HCT116 (cell line): ENCODE data around the gene CDH13. TPM values are rescaled to one million over a fixed set of nuclear protein-coding genes. Genes with fewer than 3 reads are reported as not detected.

Source experiments
- ATAC-seq: fragments of 200-7000 bp; cut with Tn5 transposase; 2 replicates; pipeline ENCODE4 v1.9.1; 2020; ENCODE audit warnings: mild to moderate bottlenecking, moderate library complexity
- BruUV-seq: library from RNA; stranded (reverse); fragments of 400-500 nt; replicated peaks from 2 replicates; lab custom pipeline; 2021; lab: Mats Ljungman, UMichigan
- CTCF ChIA-PET: fragments of 300-600 bp; sonication (Branson Sonifier 250); formaldehyde crosslinking; loops from one replicate; lab custom pipeline; 2021; ENCODE audit warnings: antibody characterized with exemption; lab: Charles Lee
- POLR2A ChIA-PET: fragments of 300-600, 350-600 bp; sonication (Branson Sonifier 250); formaldehyde crosslinking; loops from one replicate; lab custom pipeline; 2021; ENCODE audit warnings: antibody characterized with exemption; lab: Charles Lee
- RAD21 ChIA-PET, 2 experiments: fragments of 300-600 bp; sonication (Branson Sonifier 250); formaldehyde crosslinking; loops; one replicate each; lab custom pipeline; 2023; ENCODE audit warnings: low total read pairs in 2 of 2; ENCODE audit not compliant: uncharacterized antibody in 2 of 2, unreplicated experiment in 2 of 2, low non-redundant PET in 1 of 2; lab: Charles Lee
- DNase-seq: peaks from one replicate; pipeline ENCODE4 v3.0.0-alpha.2; 2010; ENCODE audit warnings: low read depth, low spot score
- H2AFZ ChIP-seq: fragments of 200-600 bp; shearing (Covaris generic), sonication (generic); 2 replicates; pipeline ENCODE4 v1.6.1; 2017; ENCODE audit warnings: low read depth, mixed run types, mixed read lengths, antibody characterized with exemption, low read length; ENCODE audit not compliant: poor library complexity, severe bottlenecking
- H3K27ac ChIP-seq: 2 replicates; pipeline ENCODE4 v1.5.1; 2012; ENCODE audit warnings: low read depth, low read length
- H3K27me3 ChIP-seq: fragments of 200-600 bp; sonication (generic); 2 replicates; pipeline ENCODE4 v1.6.1; 2016; ENCODE audit warnings: mixed run types, low read length, mixed read lengths; ENCODE audit not compliant: insufficient read depth
- H3K36me3 ChIP-seq, 2 experiments: fragments of 200-500 bp in 1 of 2; fragments of 200-600 bp in 1 of 2; sonication (Bioruptor generic) in 1 of 2; sonication (generic) in 1 of 2; 2 replicates each; pipeline versions ENCODE4 v1.5.1 to v1.6.1; 2014 to 2016; ENCODE audit warnings: low read length in 2 of 2, inconsistent platforms in 1 of 2, mixed read lengths in 1 of 2, mixed run types in 1 of 2; ENCODE audit not compliant: insufficient read depth in 2 of 2, control insufficient read depth in 1 of 2
- H3K4me1 ChIP-seq, 2 experiments: fragments of 200-600 bp in 1 of 2; sonication (generic) in 1 of 2; 2 replicates each; pipeline versions ENCODE4 v1.5.1 to v1.6.1; 2012 to 2017; ENCODE audit warnings: low read length in 2 of 2, inconsistent platforms in 1 of 2, mild to moderate bottlenecking in 1 of 2, mixed read lengths in 1 of 2, mixed run types in 1 of 2, moderate library complexity in 1 of 2; ENCODE audit not compliant: insufficient read depth in 2 of 2, control insufficient read depth in 1 of 2
- H3K4me2 ChIP-seq: fragments of 200-600 bp; sonication (generic); 2 replicates; pipeline ENCODE4 v1.6.1; 2017; ENCODE audit warnings: mixed run types, low read length, mixed read lengths
- H3K4me3 ChIP-seq, 2 experiments: fragments of 200-600 bp in 1 of 2; sonication (generic) in 1 of 2; replicated peaks in 1 of 2; 2 replicates each; pipeline ENCODE4 v1.5.1; 2011 to 2016; ENCODE audit warnings: low read length in 2 of 2, control low read depth in 1 of 2, low read depth in 1 of 2, mild to moderate bottlenecking in 1 of 2, mixed read lengths in 1 of 2, mixed run types in 1 of 2
- H3K79me2 ChIP-seq: fragments of 200-600 bp; sonication (generic); 2 replicates; pipeline ENCODE4 v1.6.1; 2017; ENCODE audit warnings: mild to moderate bottlenecking, mixed run types, low read length, moderate library complexity, mixed read lengths; ENCODE audit not compliant: insufficient read depth
- H3K9ac ChIP-seq: fragments of 200-600 bp; sonication (generic); 2 replicates; pipeline ENCODE4 v1.6.1; 2016; ENCODE audit warnings: low read length, mixed read lengths
- H3K9me2 ChIP-seq: fragments of 200-600 bp; sonication (generic), shearing (Covaris generic); 2 replicates; pipeline ENCODE4 v1.6.1; 2017; ENCODE audit warnings: mixed run types, mild to moderate bottlenecking, moderate library complexity; ENCODE audit not compliant: insufficient read depth
- H3K9me3 ChIP-seq, 2 experiments: fragments of 200-500 bp in 1 of 2; fragments of 200-600 bp in 1 of 2; sonication (Bioruptor generic) in 1 of 2; sonication (generic) in 1 of 2; 2 replicates each; pipeline ENCODE4 v1.6.1; 2014 to 2017; ENCODE audit warnings: low read length in 2 of 2, mixed read lengths in 2 of 2, inconsistent platforms in 1 of 2, low read depth in 1 of 2, mild to moderate bottlenecking in 1 of 2, mixed run types in 1 of 2, moderate library complexity in 1 of 2; ENCODE audit not compliant: control insufficient read depth in 1 of 2, insufficient read depth in 1 of 2
- H4K20me1 ChIP-seq: fragments of 200-600 bp; sonication (generic), shearing (Covaris generic); 2 replicates; pipeline ENCODE4 v1.6.1; 2017; ENCODE audit warnings: mixed run types, mild to moderate bottlenecking, moderate library complexity; ENCODE audit not compliant: insufficient read depth
- CBX3 ChIP-seq: IDR thresholded peaks from 2 replicates; pipeline ENCODE4 v1.6.1; 2012; ENCODE audit warnings: low read depth
- CEBPB ChIP-seq: IDR thresholded peaks from 2 replicates; pipeline ENCODE4 v1.6.1; 2012; ENCODE audit warnings: low read depth
- CTCF ChIP-seq, 3 experiments: fragments of 200-600 bp in 1 of 3; sonication (generic) in 1 of 3; IDR thresholded peaks in 2 of 3; conservative IDR thresholded peaks in 1 of 3; 2 replicates each; pipeline ENCODE4 v1.5.1; 2012 to 2017; ENCODE audit warnings: low read depth in 2 of 3, low read length in 2 of 3, antibody characterized with exemption in 1 of 3, borderline replicate concordance in 1 of 3, control low read depth in 1 of 3, mild to moderate bottlenecking in 1 of 3, mixed read lengths in 1 of 3, mixed run types in 1 of 3, moderate library complexity in 1 of 3; ENCODE audit not compliant: insufficient read depth in 1 of 3
- EGR1 ChIP-seq: IDR thresholded peaks from 2 replicates; pipeline ENCODE4 v1.6.1; 2012; ENCODE audit warnings: low read depth
- ELF1 ChIP-seq: IDR thresholded peaks from 2 replicates; pipeline ENCODE4 v1.6.1; 2012; ENCODE audit warnings: low read depth, borderline replicate concordance
- EZH2 ChIP-seq: fragments of 200-600 bp; sonication (generic); IDR thresholded peaks from 2 replicates; pipeline ENCODE4 v1.6.1; 2017; ENCODE audit warnings: antibody characterized with exemption, mixed run types
- EZH2phosphoT487 ChIP-seq: fragments of 200-600 bp; IDR thresholded peaks from 2 replicates; pipeline ENCODE4 v1.6.1; 2018; ENCODE audit warnings: antibody characterized with exemption, borderline replicate concordance
- FOSL1 ChIP-seq: IDR thresholded peaks from 2 replicates; pipeline ENCODE4 v1.6.1; 2012; ENCODE audit warnings: low read depth
- JUND ChIP-seq: IDR thresholded peaks from 2 replicates; pipeline ENCODE4 v1.6.1; 2012
- POLR2A ChIP-seq: IDR thresholded peaks from 2 replicates; pipeline ENCODE4 v1.7.0; 2011; ENCODE audit warnings: borderline replicate concordance; ENCODE audit not compliant: insufficient read depth, insufficient read length; ENCODE audit errors: extremely low read depth
- RAD21 ChIP-seq: IDR thresholded peaks from 2 replicates; pipeline ENCODE4 v1.6.1; 2012; ENCODE audit warnings: low read depth, mild to moderate bottlenecking
- SP1 ChIP-seq: IDR thresholded peaks from 2 replicates; pipeline ENCODE4 v1.6.1; 2012; ENCODE audit warnings: low read depth
- SRF ChIP-seq: IDR thresholded peaks from 2 replicates; pipeline ENCODE4 v1.6.1; 2012; ENCODE audit warnings: low read depth
- TCF7L2 ChIP-seq: IDR thresholded peaks from 2 replicates; pipeline ENCODE4 v1.7.0; 2011; ENCODE audit warnings: borderline replicate concordance, inconsistent platforms; ENCODE audit not compliant: insufficient read depth, insufficient read length; ENCODE audit errors: extremely low read depth
- YY1 ChIP-seq: IDR thresholded peaks from 2 replicates; pipeline ENCODE4 v1.6.1; 2011; ENCODE audit warnings: low read length, low read depth, moderate library complexity, mild to moderate bottlenecking; ENCODE audit not compliant: insufficient replicate concordance; ENCODE audit errors: extremely low read depth
- ZBTB33 ChIP-seq: IDR thresholded peaks from 2 replicates; pipeline ENCODE4 v1.6.1; 2011; ENCODE audit warnings: mild to moderate bottlenecking, low read length, moderate library complexity; ENCODE audit not compliant: insufficient replicate concordance; ENCODE audit errors: extremely low read depth
- ZFX ChIP-seq: fragments of 450-650 bp; IDR thresholded peaks from 2 replicates; pipeline ENCODE4 v1.6.1; 2017
- intact Hi-C: fragments of 100-400 bp; cut with micrococcal nuclease; formaldehyde crosslinking; loops from 2 replicates; pipeline ENCODE4 v1.10.0; 2022
- total RNA-seq: library from RNA; stranded (reverse); gene quantifications from one replicate; pipeline ENCODE4 v1.2.1, GENCODE V29; 2021; ENCODE audit not compliant: unreplicated experiment
- TF ChIP-seq, protein P1 (sequence below): IDR thresholded peaks from 2 replicates; pipeline ENCODE4 v1.6.1; 2012
- TF ChIP-seq, protein P2 (sequence below): IDR thresholded peaks from 2 replicates; pipeline ENCODE4 v1.6.1; 2012

CDH13 gene
- total RNA-seq, 1 experiment from 2014 or later = not detected

- ChIA-PET POLR2A (no interaction called here), CTCF (no interaction called here)
These were observed 1004.2 kb downstream of the CDH13 start for GRCh38 chr16:83630979-83631378.

More at GRCh38 chr16:83630979-83631378, 1004.2 kb downstream of the CDH13 start:
- ATAC-seq (no peak), DNase-seq (no peak)
- peaks cover 51% of the 10 kb centered on the region for H3K27me3 ChIP-seq
- no peaks in the 10 kb centered on the region for H3K9me2 ChIP-seq
- H2AFZ ChIP-seq = no peak overlapping the region
- no peak overlapping the region for H3K27ac ChIP-seq
- H3K9ac ChIP-seq = no peak overlapping the region
- H3K79me2 ChIP-seq = no peaks in the 10 kb centered on the region
- H3K4me3 ChIP-seq = no peak overlapping the region
- no peaks in the 10 kb centered on the region for H4K20me1 ChIP-seq
- no peaks in the 10 kb centered on the region for H3K4me1 ChIP-seq
- no peaks in the 10 kb centered on the region for H3K9me3 ChIP-seq
- no TSS peak for BruUV-seq
- no peak overlapping the region for H3K4me2 ChIP-seq
- RAD21 ChIA-PET = no interaction called here
- no peaks in the 10 kb centered on the region for H3K36me3 ChIP-seq
- intact Hi-C loops = no loop called here
- TF ChIP-seq ELF1 (no peak), EZH2 (no peak), CBX3 (no peak), CEBPB (no peak), EZH2phosphoT487 (no peak), EGR1 (no peak), TCF7L2 (no peak), CTCF (IDR thresholded peaks at IDR 0.05 in 2 of 3, conservative IDR thresholded peaks at IDR 0.05 in 1 of 3; ENCODE audit: borderline replicate concordance in 1 of 3, insufficient read depth in 1 of 3, low read depth in 2 of 3, low read length in 2 of 3) (no peak), ZBTB33 (no peak), RAD21 (no peak), FOSL1 (no peak), SP1 (no peak), POLR2A (no peak), SRF (no peak), JUND (no peak), YY1 (no peak), ZFX (no peak)
- TF ChIP-seq, protein P1, sequence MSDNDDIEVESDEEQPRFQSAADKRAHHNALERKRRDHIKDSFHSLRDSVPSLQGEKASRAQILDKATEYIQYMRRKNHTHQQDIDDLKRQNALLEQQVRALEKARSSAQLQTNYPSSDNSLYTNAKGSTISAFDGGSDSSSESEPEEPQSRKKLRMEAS = no peak
- TF ChIP-seq, protein P2, sequence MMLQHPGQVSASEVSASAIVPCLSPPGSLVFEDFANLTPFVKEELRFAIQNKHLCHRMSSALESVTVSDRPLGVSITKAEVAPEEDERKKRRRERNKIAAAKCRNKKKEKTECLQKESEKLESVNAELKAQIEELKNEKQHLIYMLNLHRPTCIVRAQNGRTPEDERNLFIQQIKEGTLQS = no peak
